Liver (tissue), 2 donors: Measurements from ENCODE around the gene SYCP3.

Experiments used
- YY1 ChIP-seq: IDR thresholded peaks from 2 replicates; pipeline ENCODE4 v1.6.1; 2016; ENCODE audit warnings: antibody characterized with exemption, mild to moderate bottlenecking
- TF ChIP-seq, protein P1 (sequence below): fragments of 150-350 bp; IDR thresholded peaks from 2 replicates; pipeline ENCODE4 v1.5.1; 2017; ENCODE audit warnings: improper control_type of control experiment, low read depth, low read length; ENCODE audit not compliant: missing input control
- donor health status: healthy.

- TF ChIP-seq, protein P1, sequence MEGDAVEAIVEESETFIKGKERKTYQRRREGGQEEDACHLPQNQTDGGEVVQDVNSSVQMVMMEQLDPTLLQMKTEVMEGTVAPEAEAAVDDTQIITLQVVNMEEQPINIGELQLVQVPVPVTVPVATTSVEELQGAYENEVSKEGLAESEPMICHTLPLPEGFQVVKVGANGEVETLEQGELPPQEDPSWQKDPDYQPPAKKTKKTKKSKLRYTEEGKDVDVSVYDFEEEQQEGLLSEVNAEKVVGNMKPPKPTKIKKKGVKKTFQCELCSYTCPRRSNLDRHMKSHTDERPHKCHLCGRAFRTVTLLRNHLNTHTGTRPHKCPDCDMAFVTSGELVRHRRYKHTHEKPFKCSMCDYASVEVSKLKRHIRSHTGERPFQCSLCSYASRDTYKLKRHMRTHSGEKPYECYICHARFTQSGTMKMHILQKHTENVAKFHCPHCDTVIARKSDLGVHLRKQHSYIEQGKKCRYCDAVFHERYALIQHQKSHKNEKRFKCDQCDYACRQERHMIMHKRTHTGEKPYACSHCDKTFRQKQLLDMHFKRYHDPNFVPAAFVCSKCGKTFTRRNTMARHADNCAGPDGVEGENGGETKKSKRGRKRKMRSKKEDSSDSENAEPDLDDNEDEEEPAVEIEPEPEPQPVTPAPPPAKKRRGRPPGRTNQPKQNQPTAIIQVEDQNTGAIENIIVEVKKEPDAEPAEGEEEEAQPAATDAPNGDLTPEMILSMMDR, result no peak
- no peak for TF ChIP-seq YY1
Observed at GRCh38 chr12:101691503-101692096, 47.7 kb downstream of the SYCP3 start.
